Right lobe of liver (tissue), 4 donors: Measurements from ENCODE around the gene NCS1.

ENCODE experiments used
- POLR2A ChIP-seq: fragments of 450-650 bp; IDR thresholded peaks from one replicate; pipeline ENCODE4 v1.6.1; 2017; ENCODE audit warnings: antibody characterized with exemption, mild to moderate bottlenecking
- TF ChIP-seq, protein P1 (sequence below), 4 donors: fragments of 200-600 bp in 3 of 4; fragments of 450-650 bp in 1 of 4; IDR thresholded peaks; one replicate each; pipeline versions ENCODE4 v1.5.1 to v1.8.0; 2016 to 2022; ENCODE audit warnings: antibody characterized with exemption in 4 of 4, mild to moderate bottlenecking in 2 of 4
- donor health status: DM: no; HTN: no; CAD: no.
- donor health status: DM: no; HTN: no; CAD: no.
- donor health status: DM: no; HTN: yes; CAD: no.

DNA sequence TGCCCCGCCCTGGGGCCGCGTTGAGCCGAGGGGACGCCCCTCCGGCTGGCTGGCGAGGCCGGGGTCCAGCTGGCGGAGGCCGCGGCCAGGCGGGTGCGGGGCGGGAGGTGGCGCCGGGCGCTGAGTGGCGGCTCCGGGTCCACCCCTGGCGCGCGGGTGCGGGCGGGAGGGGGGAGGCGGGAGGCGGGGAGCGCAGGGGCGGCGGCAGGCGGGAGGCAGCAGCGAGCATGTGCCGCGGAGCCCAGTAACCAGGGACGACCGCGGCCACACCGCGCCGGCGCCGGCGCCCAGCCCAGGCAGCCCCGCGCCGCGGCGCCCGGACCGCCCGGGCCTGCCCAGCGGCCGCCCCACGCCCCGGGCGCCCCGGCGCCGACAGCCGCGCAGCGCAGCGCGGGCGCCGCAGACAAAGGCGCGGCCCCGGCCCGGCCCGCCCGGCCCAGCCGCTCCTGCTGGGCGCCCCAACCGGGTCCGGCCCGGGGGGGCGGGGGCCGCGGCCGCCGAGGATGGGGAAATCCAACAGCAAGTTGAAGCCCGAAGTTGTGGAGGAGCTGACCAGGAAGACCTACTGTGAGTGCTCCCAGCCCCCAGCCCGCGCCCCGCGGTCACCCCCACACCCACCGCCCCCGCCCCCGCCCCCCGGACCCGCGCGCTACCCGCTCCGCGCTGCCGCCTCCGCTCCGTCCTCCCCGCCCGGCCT, at the start of gene NCS1:
- no peak for TF ChIP-seq POLR2A
- TF ChIP-seq, protein P1, sequence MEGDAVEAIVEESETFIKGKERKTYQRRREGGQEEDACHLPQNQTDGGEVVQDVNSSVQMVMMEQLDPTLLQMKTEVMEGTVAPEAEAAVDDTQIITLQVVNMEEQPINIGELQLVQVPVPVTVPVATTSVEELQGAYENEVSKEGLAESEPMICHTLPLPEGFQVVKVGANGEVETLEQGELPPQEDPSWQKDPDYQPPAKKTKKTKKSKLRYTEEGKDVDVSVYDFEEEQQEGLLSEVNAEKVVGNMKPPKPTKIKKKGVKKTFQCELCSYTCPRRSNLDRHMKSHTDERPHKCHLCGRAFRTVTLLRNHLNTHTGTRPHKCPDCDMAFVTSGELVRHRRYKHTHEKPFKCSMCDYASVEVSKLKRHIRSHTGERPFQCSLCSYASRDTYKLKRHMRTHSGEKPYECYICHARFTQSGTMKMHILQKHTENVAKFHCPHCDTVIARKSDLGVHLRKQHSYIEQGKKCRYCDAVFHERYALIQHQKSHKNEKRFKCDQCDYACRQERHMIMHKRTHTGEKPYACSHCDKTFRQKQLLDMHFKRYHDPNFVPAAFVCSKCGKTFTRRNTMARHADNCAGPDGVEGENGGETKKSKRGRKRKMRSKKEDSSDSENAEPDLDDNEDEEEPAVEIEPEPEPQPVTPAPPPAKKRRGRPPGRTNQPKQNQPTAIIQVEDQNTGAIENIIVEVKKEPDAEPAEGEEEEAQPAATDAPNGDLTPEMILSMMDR (IDR thresholded peaks at IDR 0.05): no peak
